HG02970 (cell line): ENCODE results near the gene CXCL10.

Experiments used
- ATAC-seq: cut with Tn5 transposase; IDR thresholded peaks from one replicate; pipeline ENCODE4 v1.9.1; 2021; ENCODE audit warnings: mild to moderate bottlenecking, moderate library complexity, moderate number of reproducible peaks; ENCODE audit not compliant: unreplicated experiment, low FRiP score

The CXCL10 gene

GRCh38 chr4:75997946-75998345 lies 25.4 kb downstream of the CXCL10 start:
- ATAC-seq, result no peak

- no peak for ATAC-seq
Observed at GRCh38 chr4:75997081-75997480, 26.2 kb downstream of the CXCL10 start.

- ATAC-seq, result no peak
Observed at GRCh38 chr4:75995727-75996126, 27.6 kb downstream of the CXCL10 start.

GRCh38 chr4:75992462-75992861 lies 30.8 kb downstream of the CXCL10 start:
- no peak for ATAC-seq

- ATAC-seq, result no peak
Observed at GRCh38 chr4:75989846-75990528, 33.3 kb downstream of the CXCL10 start.

GRCh38 chr4:75985116-75985515 lies 38.2 kb downstream of the CXCL10 start:
- ATAC-seq, result no peak

- no peak for ATAC-seq
Observed at GRCh38 chr4:75980576-75980975, 42.7 kb downstream of the CXCL10 start.

- no peak for ATAC-seq
Observed at GRCh38 chr4:75976177-75976576, 47.1 kb downstream of the CXCL10 start.

GRCh38 chr4:75973766-75974165 lies 49.5 kb downstream of the CXCL10 start:
- no peak for ATAC-seq
